Panc1 (cell line): ENCODE results near the gene CACNA2D3. TPM values are rescaled to one million over a fixed set of nuclear protein-coding genes. Genes with fewer than 3 reads are reported as not detected.

Experiments used
- ATAC-seq: fragments of 200-7000 bp; cut with Tn5 transposase; 2 replicates; pipeline ENCODE4 v1.9.1; 2020; ENCODE audit warnings: mild to moderate bottlenecking, moderate library complexity
- BruUV-seq: library from RNA; stranded (reverse); fragments of 400-500 nt; replicated peaks from 2 replicates; lab custom pipeline; 2021; lab: Mats Ljungman, UMichigan
- CTCF ChIA-PET: fragments of 300-600 bp; sonication (Branson Sonifier 250); formaldehyde crosslinking; loops from one replicate; lab custom pipeline; 2022; ENCODE audit warnings: antibody characterized with exemption; lab: Charles Lee
- POLR2A ChIA-PET: fragments of 300-600 bp; sonication (Branson Sonifier 250); formaldehyde crosslinking; loops from one replicate; lab custom pipeline; 2022; ENCODE audit warnings: antibody characterized with exemption; lab: Charles Lee
- DNase-seq: peaks from one replicate; pipeline ENCODE4 v3.0.0-alpha.2; 2010; ENCODE audit warnings: low read depth, low spot score
- H3K27ac ChIP-seq: 2 replicates; pipeline ENCODE4 v1.5.1; 2011; ENCODE audit warnings: mild to moderate bottlenecking, low read length, inconsistent platforms
- H3K27me3 ChIP-seq: fragments of 200-500 bp; sonication (Bioruptor generic); 2 replicates; pipeline ENCODE4 v1.6.0; 2014; ENCODE audit warnings: low read length, inconsistent platforms; ENCODE audit not compliant: control insufficient read depth, insufficient read depth
- H3K36me3 ChIP-seq: fragments of 200-500 bp; sonication (Bioruptor generic); 2 replicates; pipeline ENCODE4 v1.5.1; 2014; ENCODE audit warnings: inconsistent platforms, mild to moderate bottlenecking, low read length, moderate library complexity; ENCODE audit not compliant: control insufficient read depth, insufficient read depth
- H3K4me1 ChIP-seq: 2 replicates; pipeline ENCODE4 v1.5.1; 2011; ENCODE audit warnings: inconsistent platforms, mild to moderate bottlenecking, low read length, moderate library complexity; ENCODE audit not compliant: control insufficient read depth, insufficient read depth
- H3K4me3 ChIP-seq, 2 experiments: 2 replicates each; pipeline ENCODE4 v1.5.1; 2011 to 2012; ENCODE audit warnings: low read depth in 2 of 2, low read length in 2 of 2, mild to moderate bottlenecking in 2 of 2, inconsistent platforms in 1 of 2, moderate library complexity in 1 of 2
- H3K9me3 ChIP-seq: fragments of 200-500 bp; sonication (Bioruptor generic); 2 replicates; pipeline ENCODE4 v1.5.1; 2014; ENCODE audit warnings: low read depth, mild to moderate bottlenecking, inconsistent platforms, low read length, moderate library complexity; ENCODE audit not compliant: control insufficient read depth, insufficient read depth
- POLR2AphosphoS5 ChIP-seq: IDR thresholded peaks from 2 replicates; pipeline ENCODE4 v1.6.1; 2012; ENCODE audit warnings: mild to moderate bottlenecking, low read depth, low read length, moderate library complexity
- SIN3A ChIP-seq: IDR thresholded peaks from 2 replicates; pipeline ENCODE4 v1.6.1; 2012; ENCODE audit warnings: low read depth, mild to moderate bottlenecking, low read length, moderate library complexity, borderline replicate concordance; ENCODE audit not compliant: insufficient read depth
- TCF7L2 ChIP-seq: IDR thresholded peaks from 2 replicates; pipeline ENCODE4 v1.6.1; 2011; ENCODE audit warnings: mild to moderate bottlenecking, low read depth, low read length, inconsistent platforms
- in situ Hi-C: cut with HindIII; loops from 2 replicates; pipeline ENCODE4 v1.10.0; 2016; ENCODE audit warnings: low sequenced_read_pairs, low pct_unique_long_range_greater_than_20kb
- intact Hi-C: fragments of 100-400 bp; cut with micrococcal nuclease; formaldehyde crosslinking; loops from one replicate; pipeline ENCODE4 v1.10.0; 2022; ENCODE audit not compliant: unreplicated experiment
- total RNA-seq: library from RNA; stranded (reverse); gene quantifications from one replicate; pipeline ENCODE4 v1.2.1, GENCODE V29; 2021; ENCODE audit not compliant: unreplicated experiment
- TF ChIP-seq, protein P1 (sequence below), 2 experiments: IDR thresholded peaks; 2 replicates each; pipeline ENCODE4 v1.6.1; 2011 to 2012; ENCODE audit warnings: low read depth in 2 of 2, control low read depth in 1 of 2, low read length in 1 of 2, mild to moderate bottlenecking in 1 of 2, moderate library complexity in 1 of 2; ENCODE audit not compliant: insufficient read depth in 1 of 2
- TF ChIP-seq, protein P2 (sequence below): fragments of 450-650 bp; IDR thresholded peaks from 2 replicates; pipeline ENCODE4 v1.5.1; 2017; ENCODE audit warnings: mild to moderate bottlenecking

The CACNA2D3 gene
- total RNA-seq, 1 experiment from 2014 or later = 0.41 TPM

DNA sequence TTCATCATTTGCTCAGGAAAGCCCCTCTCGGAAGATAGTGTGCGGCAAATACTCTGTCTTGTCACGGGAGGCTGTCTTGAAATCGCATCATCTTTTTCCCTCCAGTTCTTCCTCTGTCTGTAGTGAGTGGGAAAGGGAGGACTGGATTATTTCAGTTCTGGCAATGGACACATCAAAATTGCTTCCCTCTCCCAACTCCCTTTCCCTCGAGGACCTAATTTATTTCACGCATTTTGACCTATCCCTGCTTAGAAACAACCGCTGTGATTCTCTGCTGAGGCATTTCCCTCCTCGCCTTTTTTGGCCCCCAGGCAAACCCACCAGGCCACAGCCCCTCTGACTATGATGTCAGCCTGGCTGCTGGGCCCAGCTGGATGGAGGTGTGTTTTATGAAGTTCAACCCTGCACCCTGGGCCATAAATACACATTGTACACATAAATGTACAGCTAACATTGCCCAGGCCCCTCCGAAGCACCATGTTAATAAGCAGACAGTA lies 944.2 kb downstream of the CACNA2D3 start:
- POLR2A ChIA-PET = no interaction called here
- BruUV-seq = no TSS peak
- Histone ChIP-seq H3K4me3 (no peak overlapping the region), H3K27ac (no peak overlapping the region), H3K36me3 (no peaks in the 10 kb centered on the region), H3K9me3 (no peaks in the 10 kb centered on the region), H3K4me1 (no peaks in the 10 kb centered on the region), H3K27me3 (no peaks in the 10 kb centered on the region)
- intact Hi-C loops = no loop called here
- in situ Hi-C loops = no loop called here
- DNase-seq (no peak), ATAC-seq (no peak)
- TF ChIP-seq POLR2AphosphoS5 (no peak), TCF7L2 (no peak), SIN3A (no peak)
- TF ChIP-seq, protein P1, sequence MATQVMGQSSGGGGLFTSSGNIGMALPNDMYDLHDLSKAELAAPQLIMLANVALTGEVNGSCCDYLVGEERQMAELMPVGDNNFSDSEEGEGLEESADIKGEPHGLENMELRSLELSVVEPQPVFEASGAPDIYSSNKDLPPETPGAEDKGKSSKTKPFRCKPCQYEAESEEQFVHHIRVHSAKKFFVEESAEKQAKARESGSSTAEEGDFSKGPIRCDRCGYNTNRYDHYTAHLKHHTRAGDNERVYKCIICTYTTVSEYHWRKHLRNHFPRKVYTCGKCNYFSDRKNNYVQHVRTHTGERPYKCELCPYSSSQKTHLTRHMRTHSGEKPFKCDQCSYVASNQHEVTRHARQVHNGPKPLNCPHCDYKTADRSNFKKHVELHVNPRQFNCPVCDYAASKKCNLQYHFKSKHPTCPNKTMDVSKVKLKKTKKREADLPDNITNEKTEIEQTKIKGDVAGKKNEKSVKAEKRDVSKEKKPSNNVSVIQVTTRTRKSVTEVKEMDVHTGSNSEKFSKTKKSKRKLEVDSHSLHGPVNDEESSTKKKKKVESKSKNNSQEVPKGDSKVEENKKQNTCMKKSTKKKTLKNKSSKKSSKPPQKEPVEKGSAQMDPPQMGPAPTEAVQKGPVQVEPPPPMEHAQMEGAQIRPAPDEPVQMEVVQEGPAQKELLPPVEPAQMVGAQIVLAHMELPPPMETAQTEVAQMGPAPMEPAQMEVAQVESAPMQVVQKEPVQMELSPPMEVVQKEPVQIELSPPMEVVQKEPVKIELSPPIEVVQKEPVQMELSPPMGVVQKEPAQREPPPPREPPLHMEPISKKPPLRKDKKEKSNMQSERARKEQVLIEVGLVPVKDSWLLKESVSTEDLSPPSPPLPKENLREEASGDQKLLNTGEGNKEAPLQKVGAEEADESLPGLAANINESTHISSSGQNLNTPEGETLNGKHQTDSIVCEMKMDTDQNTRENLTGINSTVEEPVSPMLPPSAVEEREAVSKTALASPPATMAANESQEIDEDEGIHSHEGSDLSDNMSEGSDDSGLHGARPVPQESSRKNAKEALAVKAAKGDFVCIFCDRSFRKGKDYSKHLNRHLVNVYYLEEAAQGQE (IDR thresholded peaks at IDR 0.05; ENCODE audit: insufficient read depth in 1 of 2, low read depth in 2 of 2, low read length in 1 of 2) = no peak
- TF ChIP-seq, protein P2, sequence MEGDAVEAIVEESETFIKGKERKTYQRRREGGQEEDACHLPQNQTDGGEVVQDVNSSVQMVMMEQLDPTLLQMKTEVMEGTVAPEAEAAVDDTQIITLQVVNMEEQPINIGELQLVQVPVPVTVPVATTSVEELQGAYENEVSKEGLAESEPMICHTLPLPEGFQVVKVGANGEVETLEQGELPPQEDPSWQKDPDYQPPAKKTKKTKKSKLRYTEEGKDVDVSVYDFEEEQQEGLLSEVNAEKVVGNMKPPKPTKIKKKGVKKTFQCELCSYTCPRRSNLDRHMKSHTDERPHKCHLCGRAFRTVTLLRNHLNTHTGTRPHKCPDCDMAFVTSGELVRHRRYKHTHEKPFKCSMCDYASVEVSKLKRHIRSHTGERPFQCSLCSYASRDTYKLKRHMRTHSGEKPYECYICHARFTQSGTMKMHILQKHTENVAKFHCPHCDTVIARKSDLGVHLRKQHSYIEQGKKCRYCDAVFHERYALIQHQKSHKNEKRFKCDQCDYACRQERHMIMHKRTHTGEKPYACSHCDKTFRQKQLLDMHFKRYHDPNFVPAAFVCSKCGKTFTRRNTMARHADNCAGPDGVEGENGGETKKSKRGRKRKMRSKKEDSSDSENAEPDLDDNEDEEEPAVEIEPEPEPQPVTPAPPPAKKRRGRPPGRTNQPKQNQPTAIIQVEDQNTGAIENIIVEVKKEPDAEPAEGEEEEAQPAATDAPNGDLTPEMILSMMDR = no peak
- CTCF ChIA-PET = no interaction called here

DNA sequence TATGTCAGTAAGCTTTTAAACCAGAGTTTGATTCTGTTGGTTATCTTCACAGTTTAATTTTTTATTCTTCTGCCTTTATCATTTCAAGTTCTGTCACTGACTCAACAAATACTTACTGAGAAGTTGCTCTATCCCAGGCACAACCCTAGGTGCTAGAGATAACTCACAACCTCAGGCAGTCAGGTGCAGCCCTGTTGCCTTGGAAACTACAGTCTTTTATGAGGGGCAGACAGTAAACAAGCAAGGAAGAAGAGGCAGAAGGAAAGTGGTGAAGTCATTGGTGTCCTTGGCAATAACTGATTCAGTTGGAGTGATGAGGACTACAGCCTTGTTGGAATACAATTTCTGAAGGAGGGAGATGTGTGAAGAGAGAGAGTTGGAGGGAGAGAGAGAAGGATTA lies 947.6 kb downstream of the CACNA2D3 start:
- no peaks in the 10 kb centered on the region for H3K27me3 ChIP-seq
- ChIA-PET CTCF (no interaction called here), POLR2A (no interaction called here)
- H3K27ac ChIP-seq = no peak overlapping the region
- no peak overlapping the region for H3K4me3 ChIP-seq
- in situ Hi-C loops (no loop called here), intact Hi-C loops (no loop called here)
- H3K36me3 ChIP-seq = no peaks in the 10 kb centered on the region
- no peaks in the 10 kb centered on the region for H3K4me1 ChIP-seq
- DNase-seq = no peak
- ATAC-seq = no peak
- no peaks in the 10 kb centered on the region for H3K9me3 ChIP-seq
- BruUV-seq = no TSS peak
- TF ChIP-seq TCF7L2 = no peak
- no peak for TF ChIP-seq SIN3A
- TF ChIP-seq, protein P2 = no peak
- TF ChIP-seq, protein P1 (IDR thresholded peaks at IDR 0.05; ENCODE audit: insufficient read depth in 1 of 2, low read depth in 2 of 2, low read length in 1 of 2) = no peak
- no peak for TF ChIP-seq POLR2AphosphoS5
